PC-3 (cell line): Measurements from ENCODE around the gene IRAK1BP1. TPM values are rescaled to one million over a fixed set of nuclear protein-coding genes. Genes with fewer than 3 reads are reported as not detected.

ENCODE experiments used
- ATAC-seq: fragments of 200-7000 bp; cut with Tn5 transposase; 2 replicates; pipeline ENCODE4 v1.9.1; 2020; ENCODE audit warnings: mild to moderate bottlenecking, moderate library complexity
- BruUV-seq: library from RNA; stranded (reverse); fragments of 400-500 nt; replicated peaks from 2 replicates; lab custom pipeline; 2021; lab: Mats Ljungman, UMichigan
- CTCF ChIA-PET: fragments of 300-600 bp; sonication (Branson Sonifier 250); formaldehyde crosslinking; loops from one replicate; lab custom pipeline; 2022; ENCODE audit warnings: antibody characterized with exemption; lab: Charles Lee
- POLR2A ChIA-PET: fragments of 300-600 bp; sonication (Branson Sonifier 250); formaldehyde crosslinking; loops from one replicate; lab custom pipeline; 2022; ENCODE audit warnings: antibody characterized with exemption; ENCODE audit not compliant: unreplicated experiment; lab: Charles Lee
- DNase-seq: peaks from one replicate; pipeline ENCODE4 v3.0.0-alpha.2; 2015
- H2AFZ ChIP-seq: fragments of 300-600 bp; sonication (generic); 2 replicates; pipeline ENCODE4 v1.6.0; 2016; ENCODE audit warnings: antibody characterized with exemption, low read length
- H3F3A ChIP-seq: fragments of 300-600 bp; sonication (generic); one replicate; pipeline ENCODE4 v1.6.0; 2017; ENCODE audit warnings: antibody characterized with exemption, low read length, control low read depth, mild to moderate bottlenecking; ENCODE audit not compliant: unreplicated experiment
- H3K27ac ChIP-seq: fragments of 300-600 bp; sonication (generic); 2 replicates; pipeline ENCODE4 v1.5.1; 2016; ENCODE audit warnings: mild to moderate bottlenecking, low read length
- H3K27me3 ChIP-seq: fragments of 300-600 bp; sonication (generic); 2 replicates; pipeline ENCODE4 v1.6.1; 2016; ENCODE audit warnings: low read length, mixed read lengths
- H3K36me3 ChIP-seq: fragments of 300-600 bp; sonication (generic); 2 replicates; pipeline ENCODE4 v1.6.1; 2016; ENCODE audit warnings: low read depth, mixed run types, low read length, mixed read lengths
- H3K4me1 ChIP-seq: fragments of 300-600 bp; sonication (generic); 2 replicates; pipeline ENCODE4 v1.5.1; 2016; ENCODE audit warnings: low read length; ENCODE audit not compliant: insufficient read depth
- H3K4me2 ChIP-seq: fragments of 300-600 bp; sonication (generic); 2 replicates; pipeline ENCODE4 v1.6.0; 2016; ENCODE audit warnings: low read length
- H3K4me3 ChIP-seq: fragments of 300-600 bp; sonication (generic); 2 replicates; pipeline ENCODE4 v1.5.1; 2016; ENCODE audit warnings: mild to moderate bottlenecking, low read length, mixed read lengths
- H3K79me2 ChIP-seq: fragments of 300-600 bp; sonication (generic); 2 replicates; pipeline ENCODE4 v1.6.1; 2017; ENCODE audit warnings: low read length, mixed read lengths
- H3K9ac ChIP-seq: fragments of 300-600 bp; sonication (generic); 2 replicates; pipeline ENCODE4 v1.6.0; 2016; ENCODE audit warnings: mild to moderate bottlenecking, low read length
- H3K9me2 ChIP-seq: fragments of 300-600 bp; sonication (generic); replicated peaks from 2 replicates; pipeline ENCODE4 v1.6.1; 2016; ENCODE audit warnings: mixed run types, low read length, mixed read lengths
- H3K9me3 ChIP-seq: fragments of 300-600 bp; sonication (generic); 2 replicates; pipeline ENCODE4 v1.6.1; 2016; ENCODE audit warnings: low read length, mixed read lengths
- H4K20me1 ChIP-seq: fragments of 300-600 bp; sonication (generic); 2 replicates; pipeline ENCODE4 v1.6.1; 2016; ENCODE audit warnings: low read length, mixed read lengths
- EZH2 ChIP-seq: fragments of 300-600 bp; sonication (generic); IDR thresholded peaks from one replicate; pipeline ENCODE4 v1.6.1; 2017; ENCODE audit warnings: antibody characterized with exemption, mild to moderate bottlenecking, low read length; ENCODE audit not compliant: unreplicated experiment
- EZH2phosphoT487 ChIP-seq: fragments of 300-600 bp; sonication (generic); IDR thresholded peaks from 2 replicates; pipeline ENCODE4 v1.6.1; 2018; ENCODE audit warnings: mild to moderate bottlenecking, antibody characterized with exemption, low read length, borderline replicate concordance
- intact Hi-C: fragments of 100-400 bp; cut with micrococcal nuclease; formaldehyde crosslinking; loops from 2 replicates; pipeline ENCODE4 v1.9.0; 2023
- total RNA-seq: library from RNA; depleted of rRNA; stranded (reverse); fragments of >200 nt; gene quantifications from 2 replicates; pipeline ENCODE4 v1.2.3, GENCODE V29; 2014
- TF ChIP-seq, protein P1 (sequence below): fragments of 300-600 bp; sonication (generic); conservative IDR thresholded peaks from 2 replicates; pipeline ENCODE4 v1.5.1; 2017; ENCODE audit warnings: antibody characterized with exemption, low read depth, mild to moderate bottlenecking, low read length

The IRAK1BP1 gene
- total RNA-seq, 1 experiment from 2014 or later, result 3.4 TPM

DNA sequence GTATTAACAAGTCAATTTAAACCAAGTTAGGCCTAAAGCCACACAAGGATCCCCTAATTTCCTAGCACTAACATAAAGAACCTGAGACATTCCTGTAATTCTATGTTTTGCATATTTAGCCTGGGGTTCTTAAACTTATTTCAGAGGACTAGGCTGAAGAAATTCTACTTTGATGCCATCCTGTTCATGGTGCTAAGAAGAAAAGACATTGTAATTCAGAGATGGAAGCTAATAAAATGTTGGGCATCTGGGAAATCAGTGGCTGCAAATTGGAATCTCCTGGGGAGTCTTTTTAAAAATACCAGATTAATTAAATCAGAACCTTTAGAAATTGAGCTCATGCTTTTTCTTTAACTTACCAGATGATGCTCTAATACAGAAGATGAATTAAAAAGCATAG is 26.2 kb upstream of the IRAK1BP1 start:
- intact Hi-C loops, result no loop called here
- H3K27me3 ChIP-seq, result no peaks in the 10 kb centered on the region
- no peak overlapping the region for H3K27ac ChIP-seq
- POLR2A ChIA-PET, result no interaction called here
- no peaks in the 10 kb centered on the region for H3K4me1 ChIP-seq
- no peaks in the 10 kb centered on the region for H3K9me3 ChIP-seq
- DNase-seq, result no peak
- no peak overlapping the region for H2AFZ ChIP-seq
- H3K4me2 ChIP-seq, result no peak overlapping the region
- no peak for TF ChIP-seq EZH2
- no peak for TF ChIP-seq EZH2phosphoT487
- TF ChIP-seq, protein P1, sequence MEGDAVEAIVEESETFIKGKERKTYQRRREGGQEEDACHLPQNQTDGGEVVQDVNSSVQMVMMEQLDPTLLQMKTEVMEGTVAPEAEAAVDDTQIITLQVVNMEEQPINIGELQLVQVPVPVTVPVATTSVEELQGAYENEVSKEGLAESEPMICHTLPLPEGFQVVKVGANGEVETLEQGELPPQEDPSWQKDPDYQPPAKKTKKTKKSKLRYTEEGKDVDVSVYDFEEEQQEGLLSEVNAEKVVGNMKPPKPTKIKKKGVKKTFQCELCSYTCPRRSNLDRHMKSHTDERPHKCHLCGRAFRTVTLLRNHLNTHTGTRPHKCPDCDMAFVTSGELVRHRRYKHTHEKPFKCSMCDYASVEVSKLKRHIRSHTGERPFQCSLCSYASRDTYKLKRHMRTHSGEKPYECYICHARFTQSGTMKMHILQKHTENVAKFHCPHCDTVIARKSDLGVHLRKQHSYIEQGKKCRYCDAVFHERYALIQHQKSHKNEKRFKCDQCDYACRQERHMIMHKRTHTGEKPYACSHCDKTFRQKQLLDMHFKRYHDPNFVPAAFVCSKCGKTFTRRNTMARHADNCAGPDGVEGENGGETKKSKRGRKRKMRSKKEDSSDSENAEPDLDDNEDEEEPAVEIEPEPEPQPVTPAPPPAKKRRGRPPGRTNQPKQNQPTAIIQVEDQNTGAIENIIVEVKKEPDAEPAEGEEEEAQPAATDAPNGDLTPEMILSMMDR, result no peak
- H3K79me2 ChIP-seq, result no peaks in the 10 kb centered on the region
- H3K9me2 ChIP-seq, result no peaks in the 10 kb centered on the region
- no peak overlapping the region for H3K9ac ChIP-seq
- CTCF ChIA-PET, result no interaction called here
- no peaks in the 10 kb centered on the region for H4K20me1 ChIP-seq
- no peaks in the 10 kb centered on the region for H3F3A ChIP-seq
- no peak for ATAC-seq
- no peaks in the 10 kb centered on the region for H3K36me3 ChIP-seq
- no TSS peak for BruUV-seq
- H3K4me3 ChIP-seq, result no peak overlapping the region

DNA sequence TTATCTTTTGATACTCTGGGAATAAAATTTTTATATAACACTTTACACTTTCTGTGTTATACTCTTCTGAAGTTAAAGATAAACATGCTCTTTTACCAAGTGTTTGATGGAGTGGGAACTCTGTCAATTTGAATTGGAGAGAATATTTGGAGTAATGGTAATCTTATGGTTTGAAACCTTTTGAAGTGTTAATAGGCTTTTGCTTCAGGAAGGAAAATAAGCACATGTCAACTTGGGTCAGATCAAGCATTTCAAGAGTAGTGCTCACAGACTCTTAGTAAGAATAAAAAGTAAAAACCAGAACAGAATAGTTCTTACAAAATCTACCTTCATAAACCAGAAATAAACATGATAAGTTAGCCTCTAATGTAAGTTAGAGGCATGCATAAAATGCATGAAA is 24.4 kb upstream of the IRAK1BP1 start:
- H3K79me2 ChIP-seq, result no peaks in the 10 kb centered on the region
- no peak overlapping the region for H3K4me2 ChIP-seq
- no peak overlapping the region for H2AFZ ChIP-seq
- H3K9ac ChIP-seq, result no peak overlapping the region
- POLR2A ChIA-PET, result no interaction called here
- H3K4me1 ChIP-seq, result no peaks in the 10 kb centered on the region
- no peaks in the 10 kb centered on the region for H3K27me3 ChIP-seq
- DNase-seq (no peak), ATAC-seq (no peak)
- intact Hi-C loops, result no loop called here
- CTCF ChIA-PET, result no interaction called here
- no peaks in the 10 kb centered on the region for H3K9me2 ChIP-seq
- H3K36me3 ChIP-seq, result no peaks in the 10 kb centered on the region
- no peaks in the 10 kb centered on the region for H4K20me1 ChIP-seq
- no peak overlapping the region for H3K4me3 ChIP-seq
- no peak for TF ChIP-seq EZH2
- TF ChIP-seq, protein P1, result no peak
- TF ChIP-seq EZH2phosphoT487, result no peak
- no peaks in the 10 kb centered on the region for H3K9me3 ChIP-seq
- no TSS peak for BruUV-seq
- no peak overlapping the region for H3K27ac ChIP-seq
- no peaks in the 10 kb centered on the region for H3F3A ChIP-seq

DNA sequence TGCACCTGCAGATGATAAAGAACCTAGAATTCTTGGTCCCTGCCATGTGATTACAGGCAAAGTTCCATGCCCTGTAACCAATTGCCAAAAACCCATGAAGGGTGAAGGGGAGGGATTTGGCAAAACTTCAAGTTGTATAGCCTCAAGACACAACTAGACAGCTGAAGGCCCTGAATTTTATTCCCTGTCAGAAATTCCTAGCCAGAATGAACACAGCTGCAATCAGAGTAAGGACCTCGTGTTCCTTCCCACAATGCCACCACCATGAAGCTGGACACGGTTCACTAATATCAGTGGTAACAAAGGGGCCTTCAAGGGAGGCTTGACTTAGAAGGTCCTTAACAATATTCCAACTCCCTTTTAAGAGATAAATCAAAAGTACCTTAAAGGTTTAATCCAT is 22.5 kb upstream of the IRAK1BP1 start:
- Histone ChIP-seq H3K9me2 (no peaks in the 10 kb centered on the region), H4K20me1 (no peaks in the 10 kb centered on the region), H3K4me1 (no peaks in the 10 kb centered on the region), H3K4me2 (no peak overlapping the region), H3K36me3 (no peaks in the 10 kb centered on the region), H3K9ac (no peak overlapping the region), H3K9me3 (no peaks in the 10 kb centered on the region), H3K4me3 (no peak overlapping the region), H3K27ac (no peak overlapping the region), H2AFZ (no peak overlapping the region), H3K27me3 (no peaks in the 10 kb centered on the region), H3F3A (no peaks in the 10 kb centered on the region), H3K79me2 (no peaks in the 10 kb centered on the region)
- intact Hi-C loops, result no loop called here
- ChIA-PET CTCF (no interaction called here), POLR2A (no interaction called here)
- no peak for ATAC-seq
- no peak for DNase-seq
- TF ChIP-seq, protein P1, result no peak
- TF ChIP-seq EZH2phosphoT487 (no peak), EZH2 (no peak)
- BruUV-seq, result no TSS peak
